Natural killer cell (primary cell): ENCODE results near the gene ZNF81. TPM values are rescaled to one million over a fixed set of nuclear protein-coding genes. Genes with fewer than 3 reads are reported as not detected.

Experiments
- ATAC-seq, 3 donors: fragments of 150-1000 bp in 2 of 3; fragments of 200-7000 bp in 1 of 3; cut with Tn5 transposase; 1 replicate in 1 of 3; 2 replicates in 2 of 3; pipeline ENCODE4 v1.10.0; 2021; ENCODE audit warnings: mild to moderate bottlenecking in 2 of 3, moderate library complexity in 2 of 3
- DNase-seq, 2 donors: peaks; one replicate each; pipeline versions ENCODE4 v3.0.0 to v3.0.0-alpha.2; 2013 to 2021; ENCODE audit warnings: mixed read lengths in 1 of 2
- H3K27ac ChIP-seq: one replicate; pipeline ENCODE4 v1.5.1; 2013; ENCODE audit warnings: mild to moderate bottlenecking, low read length
- H3K27me3 ChIP-seq: one replicate; pipeline ENCODE4 v1.6.1; 2013; ENCODE audit warnings: low read length; ENCODE audit not compliant: control insufficient read depth, insufficient read depth
- H3K36me3 ChIP-seq: one replicate; pipeline ENCODE4 v1.6.1; 2013; ENCODE audit warnings: low read length; ENCODE audit not compliant: control insufficient read depth, insufficient read depth
- H3K4me1 ChIP-seq: one replicate; pipeline ENCODE4 v1.6.1; 2013; ENCODE audit warnings: low read length; ENCODE audit not compliant: control insufficient read depth, insufficient read depth
- H3K4me3 ChIP-seq: one replicate; pipeline ENCODE4 v1.5.1; 2013; ENCODE audit warnings: low read length
- H3K9me3 ChIP-seq: one replicate; pipeline ENCODE4 v1.6.1; 2013; ENCODE audit warnings: low read length; ENCODE audit not compliant: control insufficient read depth, insufficient read depth
- H3K27ac Mint-ChIP-seq, 2 donors: one replicate each; pipeline ENCODE4 v1.8.0; 2022; ENCODE audit warnings: mild to moderate bottlenecking in 2 of 2, mixed read lengths in 2 of 2, moderate library complexity in 1 of 2
- H3K27me3 Mint-ChIP-seq, 2 donors: one replicate each; pipeline ENCODE4 v1.8.0; 2022; ENCODE audit warnings: low read depth in 2 of 2, mixed read lengths in 2 of 2
- H3K36me3 Mint-ChIP-seq: one replicate; pipeline ENCODE4 v1.8.0; 2022; ENCODE audit warnings: mixed read lengths
- H3K4me1 Mint-ChIP-seq, 2 donors: one replicate each; pipeline ENCODE4 v1.8.0; 2022; ENCODE audit warnings: mixed read lengths in 2 of 2
- H3K4me3 Mint-ChIP-seq: one replicate; pipeline ENCODE4 v1.8.0; 2022; ENCODE audit warnings: mild to moderate bottlenecking, moderate library complexity, mixed read lengths
- H3K9me3 Mint-ChIP-seq, 2 donors: one replicate each; pipeline ENCODE4 v1.8.0; 2022; ENCODE audit warnings: mixed read lengths in 2 of 2
- CTCF ChIP-seq: fragments of 200-600 bp; IDR thresholded peaks from one replicate; pipeline ENCODE4 v1.8.0; 2022; ENCODE audit warnings: antibody characterized with exemption
- WGBS: methylation state at CpG from one replicate; pipeline ENCODE4 v1.1.7; 2013; ENCODE audit warnings: missing lambda C conversion rate; ENCODE audit not compliant: insufficient coverage; 5-methylcytosine and 5-hydroxymethylcytosine counted together
- intact Hi-C: fragments of 100-400 bp; cut with micrococcal nuclease; formaldehyde crosslinking; loops from one replicate; pipeline ENCODE4 v1.14.2; 2022
- total RNA-seq, 4 donors: library from RNA; stranded (reverse); fragments of 120-200 nt in 1 of 4; gene quantifications; one replicate each; pipeline versions ENCODE4 v1.2.3 to v1.2.4, GENCODE V29; 2013 to 2022

The ZNF81 gene
- total RNA-seq, 3 donors from 2014 or later (not counting 1 experiment from before 2014, with no cell fraction given), result 20.9 to 23.7 (median 21.2) TPM

- no peak overlapping the region for H3K4me3 ChIP-seq
- 0% methylated on average over 1 of the region's 4 CpGs for WGBS
- no peak overlapping the region for H3K4me3 Mint-ChIP-seq
- DNase-seq, result no peak
- no peak for TF ChIP-seq CTCF
- H3K27ac Mint-ChIP-seq, result no peak overlapping the region
- no peaks in the 10 kb centered on the region for H3K4me1 Mint-ChIP-seq
- no peaks in the 10 kb centered on the region for H3K9me3 ChIP-seq
- no peaks in the 10 kb centered on the region for H3K36me3 ChIP-seq
- no peaks in the 10 kb centered on the region for H3K36me3 Mint-ChIP-seq
- intact Hi-C loops, result no loop called here
- ATAC-seq, result no peak
- H3K9me3 Mint-ChIP-seq, result no peaks in the 10 kb centered on the region
- no peaks in the 10 kb centered on the region for H3K4me1 ChIP-seq
- no peaks in the 10 kb centered on the region for H3K27me3 ChIP-seq
- H3K27ac ChIP-seq, result no peak overlapping the region
- H3K27me3 Mint-ChIP-seq, result peaks cover 0 to 17% of the 10 kb centered on the region in 2 donors
Observed at GRCh38 chrX:47815901-47816845, 20.5 kb upstream of the ZNF81 start.

DNA sequence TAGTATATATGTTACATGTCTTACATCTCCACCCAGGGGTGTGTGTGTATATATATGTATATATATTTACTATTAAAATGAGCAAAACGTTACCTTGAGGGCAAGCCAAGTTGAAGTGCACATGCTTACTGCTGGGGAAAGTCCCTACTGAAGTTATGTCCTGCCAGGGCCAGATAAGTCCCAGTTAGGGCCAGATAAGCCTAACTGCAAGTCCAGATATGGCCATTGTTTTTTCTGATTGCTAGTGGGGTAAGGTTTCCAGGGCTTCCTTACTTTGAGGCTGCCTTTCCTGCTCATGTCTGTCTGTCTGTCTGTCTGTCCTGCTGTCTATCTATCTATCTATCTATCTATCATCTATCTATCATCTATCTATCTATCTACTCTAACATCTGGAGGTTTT lies 19.3 kb upstream of the ZNF81 start:
- no peak for TF ChIP-seq CTCF
- no peak for ATAC-seq
- no peak for DNase-seq
- Histone ChIP-seq H3K9me3 (no peaks in the 10 kb centered on the region), H3K27me3 (no peaks in the 10 kb centered on the region), H3K4me3 (no peak overlapping the region), H3K36me3 (no peaks in the 10 kb centered on the region), H3K4me1 (no peaks in the 10 kb centered on the region), H3K27ac (no peak overlapping the region)
- intact Hi-C loops, result no loop called here
- WGBS, result 17% methylated on average over 1 of the region's 1 CpG
- peaks cover 0 to 17% of the 10 kb centered on the region in 2 donors for H3K27me3 Mint-ChIP-seq
- H3K27ac Mint-ChIP-seq, result no peak overlapping the region
- no peaks in the 10 kb centered on the region for H3K4me1 Mint-ChIP-seq
- H3K36me3 Mint-ChIP-seq, result no peaks in the 10 kb centered on the region
- H3K9me3 Mint-ChIP-seq, result no peaks in the 10 kb centered on the region
- H3K4me3 Mint-ChIP-seq, result no peak overlapping the region

DNA sequence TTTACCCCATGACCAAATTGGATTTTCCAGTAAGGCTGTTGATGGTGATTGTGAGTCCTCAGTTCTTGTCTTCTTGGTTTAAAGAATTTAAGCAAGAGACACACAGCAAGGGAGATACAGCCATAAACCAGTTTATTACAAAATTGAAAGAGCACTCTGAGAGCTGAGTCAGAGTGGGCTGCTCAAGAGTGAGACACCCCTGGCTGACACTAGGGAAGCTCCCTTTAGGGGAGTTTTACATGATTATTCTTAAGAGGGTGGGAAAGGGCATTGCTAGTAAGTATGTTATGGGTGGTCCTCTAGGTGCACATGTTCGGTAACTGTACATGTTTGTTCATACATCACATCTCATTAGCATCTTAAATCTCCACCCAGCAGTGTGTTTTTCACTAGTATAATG lies 18.8 kb upstream of the ZNF81 start:
- no peaks in the 10 kb centered on the region for H3K9me3 Mint-ChIP-seq

More for the DNA sequence above, 18.8 kb upstream of the ZNF81 start:
- H3K4me3 ChIP-seq, result no peak overlapping the region
- no peak overlapping the region for H3K27ac ChIP-seq
- Mint-ChIP-seq H3K27ac (no peak overlapping the region), H3K4me3 (no peak overlapping the region), H3K4me1 (no peaks in the 10 kb centered on the region), H3K27me3 (peaks cover 0 to 21% of the 10 kb centered on the region in 2 donors), H3K36me3 (no peaks in the 10 kb centered on the region)
- H3K4me1 ChIP-seq, result no peaks in the 10 kb centered on the region
- DNase-seq, result no peak
- intact Hi-C loops, result no loop called here
- H3K36me3 ChIP-seq, result no peaks in the 10 kb centered on the region
- H3K9me3 ChIP-seq, result no peaks in the 10 kb centered on the region
- TF ChIP-seq CTCF, result no peak
- no peaks in the 10 kb centered on the region for H3K27me3 ChIP-seq
- no peak for ATAC-seq
- WGBS, result no CpG with 5 or more reads among the region's 1 CpG
